ENCODE results near the gene EN1.

GRCh38 chr2:118832791-118833715 lies 14.4 kb downstream of the EN1 start:
- TF ChIP-seq POLR2A (IDR thresholded peaks at IDR 0.05; ENCODE audit: low read length) = no peak
- no peak for TF ChIP-seq GATA1 (IDR thresholded peaks at IDR 0.05; ENCODE audit: low read depth, low read length)

All from erythroblast (primary cell).